HL-60 (cell line): Measurements from ENCODE around the gene PIK3C2B.

Source experiments
- DNase-seq, 2 experiments: peaks; one replicate each; pipeline ENCODE4 v3.0.0-alpha.2; 2010 to 2020; ENCODE audit warnings: low read depth in 1 of 2, low spot score in 1 of 2
- H3K27ac ChIP-seq: fragments of 250-450 bp; sonication (Bioruptor Pico); replicated peaks from 2 replicates; pipeline ENCODE4 v1.5.1; 2020; ENCODE audit warnings: mild to moderate bottlenecking, moderate library complexity
- H3K27me3 ChIP-seq: fragments of 250-450 bp; sonication (Bioruptor Pico); 2 replicates; pipeline ENCODE4 v1.5.1; 2021; ENCODE audit warnings: mild to moderate bottlenecking, moderate library complexity; ENCODE audit not compliant: insufficient read depth, poor library complexity, severe bottlenecking
- H3K4me3 ChIP-seq: replicated peaks from 2 replicates; pipeline ENCODE4 v1.5.1; 2011; ENCODE audit warnings: mild to moderate bottlenecking, control low read depth, low read length; ENCODE audit not compliant: insufficient read depth
- GABPA ChIP-seq: IDR thresholded peaks from 2 replicates; pipeline ENCODE4 v1.6.1; 2012; ENCODE audit warnings: low read depth
- POLR2AphosphoS5 ChIP-seq: IDR thresholded peaks from 2 replicates; pipeline ENCODE4 v1.6.1; 2012; ENCODE audit warnings: low read depth
- SPI1 ChIP-seq: IDR thresholded peaks from 2 replicates; pipeline ENCODE4 v1.6.1; 2012; ENCODE audit warnings: low read depth, mild to moderate bottlenecking, borderline replicate concordance
- TF ChIP-seq, protein P1 (sequence below): IDR thresholded peaks from 2 replicates; pipeline ENCODE4 v1.6.1; 2012; ENCODE audit warnings: low read depth; ENCODE audit not compliant: insufficient replicate concordance
- TF ChIP-seq, protein P2 (sequence below): IDR thresholded peaks from one replicate; pipeline ENCODE4 v1.5.1; 2011; ENCODE audit warnings: low read length, control low read depth, inconsistent platforms; ENCODE audit not compliant: insufficient read depth

PIK3C2B gene

DNA sequence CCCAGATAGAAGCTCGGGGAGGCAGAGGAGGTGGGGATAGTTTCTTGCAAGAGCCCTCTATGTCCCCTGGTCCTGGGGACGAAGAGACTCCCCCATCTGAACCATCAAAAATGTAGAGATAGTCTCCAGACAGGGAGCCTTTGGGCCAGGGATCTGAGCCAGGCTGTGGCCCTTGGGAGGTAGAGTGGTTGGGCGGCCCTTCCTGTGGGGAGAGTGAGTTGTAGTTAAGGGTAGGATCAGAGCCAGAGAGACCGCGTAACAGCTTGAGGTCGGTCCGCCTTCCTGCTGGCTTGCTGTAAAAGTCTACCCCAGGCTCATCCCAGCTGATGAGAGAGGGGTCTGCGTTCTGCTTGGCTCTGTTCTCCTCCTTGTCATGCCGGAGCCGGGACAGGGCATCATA is 25.3 kb downstream of the PIK3C2B start:
- TF ChIP-seq GABPA (no peak), SPI1 (no peak), POLR2AphosphoS5 (no peak)
- TF ChIP-seq, protein P1, sequence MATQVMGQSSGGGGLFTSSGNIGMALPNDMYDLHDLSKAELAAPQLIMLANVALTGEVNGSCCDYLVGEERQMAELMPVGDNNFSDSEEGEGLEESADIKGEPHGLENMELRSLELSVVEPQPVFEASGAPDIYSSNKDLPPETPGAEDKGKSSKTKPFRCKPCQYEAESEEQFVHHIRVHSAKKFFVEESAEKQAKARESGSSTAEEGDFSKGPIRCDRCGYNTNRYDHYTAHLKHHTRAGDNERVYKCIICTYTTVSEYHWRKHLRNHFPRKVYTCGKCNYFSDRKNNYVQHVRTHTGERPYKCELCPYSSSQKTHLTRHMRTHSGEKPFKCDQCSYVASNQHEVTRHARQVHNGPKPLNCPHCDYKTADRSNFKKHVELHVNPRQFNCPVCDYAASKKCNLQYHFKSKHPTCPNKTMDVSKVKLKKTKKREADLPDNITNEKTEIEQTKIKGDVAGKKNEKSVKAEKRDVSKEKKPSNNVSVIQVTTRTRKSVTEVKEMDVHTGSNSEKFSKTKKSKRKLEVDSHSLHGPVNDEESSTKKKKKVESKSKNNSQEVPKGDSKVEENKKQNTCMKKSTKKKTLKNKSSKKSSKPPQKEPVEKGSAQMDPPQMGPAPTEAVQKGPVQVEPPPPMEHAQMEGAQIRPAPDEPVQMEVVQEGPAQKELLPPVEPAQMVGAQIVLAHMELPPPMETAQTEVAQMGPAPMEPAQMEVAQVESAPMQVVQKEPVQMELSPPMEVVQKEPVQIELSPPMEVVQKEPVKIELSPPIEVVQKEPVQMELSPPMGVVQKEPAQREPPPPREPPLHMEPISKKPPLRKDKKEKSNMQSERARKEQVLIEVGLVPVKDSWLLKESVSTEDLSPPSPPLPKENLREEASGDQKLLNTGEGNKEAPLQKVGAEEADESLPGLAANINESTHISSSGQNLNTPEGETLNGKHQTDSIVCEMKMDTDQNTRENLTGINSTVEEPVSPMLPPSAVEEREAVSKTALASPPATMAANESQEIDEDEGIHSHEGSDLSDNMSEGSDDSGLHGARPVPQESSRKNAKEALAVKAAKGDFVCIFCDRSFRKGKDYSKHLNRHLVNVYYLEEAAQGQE = no peak
- TF ChIP-seq, protein P2, sequence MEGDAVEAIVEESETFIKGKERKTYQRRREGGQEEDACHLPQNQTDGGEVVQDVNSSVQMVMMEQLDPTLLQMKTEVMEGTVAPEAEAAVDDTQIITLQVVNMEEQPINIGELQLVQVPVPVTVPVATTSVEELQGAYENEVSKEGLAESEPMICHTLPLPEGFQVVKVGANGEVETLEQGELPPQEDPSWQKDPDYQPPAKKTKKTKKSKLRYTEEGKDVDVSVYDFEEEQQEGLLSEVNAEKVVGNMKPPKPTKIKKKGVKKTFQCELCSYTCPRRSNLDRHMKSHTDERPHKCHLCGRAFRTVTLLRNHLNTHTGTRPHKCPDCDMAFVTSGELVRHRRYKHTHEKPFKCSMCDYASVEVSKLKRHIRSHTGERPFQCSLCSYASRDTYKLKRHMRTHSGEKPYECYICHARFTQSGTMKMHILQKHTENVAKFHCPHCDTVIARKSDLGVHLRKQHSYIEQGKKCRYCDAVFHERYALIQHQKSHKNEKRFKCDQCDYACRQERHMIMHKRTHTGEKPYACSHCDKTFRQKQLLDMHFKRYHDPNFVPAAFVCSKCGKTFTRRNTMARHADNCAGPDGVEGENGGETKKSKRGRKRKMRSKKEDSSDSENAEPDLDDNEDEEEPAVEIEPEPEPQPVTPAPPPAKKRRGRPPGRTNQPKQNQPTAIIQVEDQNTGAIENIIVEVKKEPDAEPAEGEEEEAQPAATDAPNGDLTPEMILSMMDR = no peak
- Histone ChIP-seq H3K27ac (no peak overlapping the region), H3K4me3 (no peak overlapping the region), H3K27me3 (no peaks in the 10 kb centered on the region)
- DNase-seq = no peak

DNA sequence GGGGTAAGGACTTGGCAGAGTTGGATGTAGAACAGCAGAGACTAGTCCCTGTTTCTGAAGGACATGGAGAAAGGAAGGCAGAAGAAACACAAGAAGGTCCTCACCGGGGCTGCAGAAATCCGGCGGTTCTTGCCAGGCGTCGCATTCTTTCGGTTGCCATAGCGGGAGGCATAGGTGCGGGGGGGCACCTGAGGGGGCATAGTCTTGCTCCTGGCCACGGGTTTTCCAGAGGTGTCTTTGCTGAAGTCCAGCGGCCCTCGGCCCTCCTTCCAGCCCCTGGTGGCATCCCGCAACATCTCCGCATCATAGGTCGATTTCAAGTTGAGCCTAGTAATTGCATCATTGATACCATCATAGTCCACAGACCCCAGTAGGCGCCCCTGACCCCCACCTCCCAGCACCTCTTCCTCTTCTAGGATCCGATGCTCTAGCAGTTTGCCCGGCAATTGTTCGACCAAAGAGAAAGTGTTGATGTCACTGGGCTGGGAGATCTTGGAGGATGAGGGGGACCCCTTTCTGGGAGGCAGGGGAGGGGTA is 25.8 kb downstream of the PIK3C2B start:
- Histone ChIP-seq H3K4me3 (no peak overlapping the region), H3K27me3 (no peaks in the 10 kb centered on the region), H3K27ac (no peak overlapping the region)
- no peak for TF ChIP-seq GABPA
- no peak for DNase-seq

DNA sequence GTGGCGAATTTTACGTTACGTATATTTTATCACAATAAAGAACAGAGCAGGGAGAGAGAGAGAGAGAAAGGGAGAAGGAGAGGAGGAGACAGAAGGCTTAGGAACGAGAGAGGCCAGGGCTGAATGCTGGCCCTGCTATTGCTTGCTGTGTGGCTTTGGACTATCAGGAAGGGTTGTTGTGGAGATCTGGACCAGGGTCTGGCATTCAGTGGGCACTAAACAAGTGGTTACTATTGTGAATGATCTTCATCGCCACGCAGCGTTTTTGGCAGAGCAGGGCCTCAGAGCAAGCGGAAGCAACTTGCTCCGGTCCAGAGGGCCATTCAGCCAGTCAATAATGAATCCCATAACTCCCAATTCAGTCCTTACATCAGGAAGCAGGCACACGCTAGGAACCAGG is 26.4 kb downstream of the PIK3C2B start:
- no peak for TF ChIP-seq POLR2AphosphoS5
- TF ChIP-seq GABPA = no peak
- TF ChIP-seq SPI1 = no peak
- TF ChIP-seq, protein P1 = no peak
- TF ChIP-seq, protein P2 = no peak
- Histone ChIP-seq H3K4me3 (no peak overlapping the region), H3K27me3 (no peaks in the 10 kb centered on the region), H3K27ac (no peak overlapping the region)
- DNase-seq = no peak

DNA sequence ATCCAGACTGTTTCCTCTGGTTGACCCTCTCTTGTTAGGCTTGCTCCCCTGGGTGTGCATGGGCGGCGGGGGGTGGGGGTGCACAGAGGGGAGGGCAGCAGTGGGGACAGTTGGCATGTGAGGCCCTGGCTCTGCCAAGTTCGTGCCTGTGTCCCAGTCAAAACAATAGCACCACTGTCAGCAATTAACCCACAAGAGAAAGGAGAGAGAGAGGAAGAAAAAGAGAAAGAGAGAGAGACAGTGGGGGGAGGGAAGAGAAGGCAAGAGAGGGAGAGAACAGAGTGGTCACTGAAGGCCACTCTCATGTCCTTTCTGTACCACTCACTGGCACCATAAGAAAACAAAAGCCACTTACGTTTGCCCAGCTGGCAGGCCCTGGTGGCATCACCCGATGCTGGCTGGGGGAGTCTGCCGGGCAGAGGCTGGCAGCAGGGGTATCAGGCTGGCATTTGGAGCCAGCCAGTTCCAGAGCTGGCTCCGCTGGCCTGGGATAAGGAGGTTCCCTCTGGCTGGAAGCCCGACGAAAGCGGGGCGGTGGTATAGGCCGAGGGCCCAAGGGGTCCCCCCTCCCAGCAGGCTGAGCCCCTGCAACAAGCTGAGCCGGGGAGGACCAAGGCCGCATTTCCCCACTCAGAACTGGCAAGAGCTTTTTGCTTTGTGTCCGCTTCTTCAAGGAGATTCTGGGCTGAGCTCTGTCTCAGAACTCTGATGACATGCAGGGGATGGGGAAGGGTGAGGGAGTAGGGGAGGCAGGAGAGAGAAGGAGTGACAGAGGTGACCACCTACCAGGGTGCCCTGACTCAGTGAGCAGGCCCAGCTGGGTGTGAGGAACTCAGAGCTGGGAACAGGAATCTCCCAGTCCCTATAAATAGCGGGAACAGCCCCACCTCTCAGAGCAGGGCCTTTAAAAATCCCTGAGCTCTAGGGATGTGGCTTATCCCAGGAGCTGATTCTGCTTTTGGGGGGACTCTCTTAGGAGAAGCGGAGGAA is 27.9 kb downstream of the PIK3C2B start:
- no peak for DNase-seq
- TF ChIP-seq, protein P1 = no peak
- TF ChIP-seq POLR2AphosphoS5 (no peak), GABPA (no peak), SPI1 (no peak)
- TF ChIP-seq, protein P2 = no peak
- Histone ChIP-seq H3K27me3 (no peaks in the 10 kb centered on the region), H3K27ac (no peak overlapping the region), H3K4me3 (no peak overlapping the region)
